WTC11 (cell line): Measurements from ENCODE around the gene PSMD6. TPM values are rescaled to one million over a fixed set of nuclear protein-coding genes. Genes with fewer than 3 reads are reported as not detected.

Source experiments
- ATAC-seq: fragments of 200-7000 bp; cut with Tn5 transposase; 2 replicates; pipeline ENCODE4 v1.10.0; 2021; ENCODE audit warnings: mild to moderate bottlenecking, moderate library complexity
- CTCF ChIA-PET: fragments of 300-600 bp; sonication (Branson Sonifier 250); formaldehyde crosslinking; loops from one replicate; lab custom pipeline; 2021; ENCODE audit warnings: antibody characterized with exemption; lab: Charles Lee
- POLR2A ChIA-PET: fragments of 350-600 bp; sonication (Branson Sonifier 250); formaldehyde crosslinking; loops from one replicate; lab custom pipeline; 2021; ENCODE audit warnings: antibody characterized with exemption; lab: Charles Lee
- DNase-seq: peaks from one replicate; pipeline ENCODE4 v3.0.0; 2021; ENCODE audit warnings: low spot score
- H3K27ac Mint-ChIP-seq: 2 replicates; pipeline ENCODE4 v1.8.0; 2021; ENCODE audit warnings: mixed read lengths
- H3K27me3 Mint-ChIP-seq: 2 replicates; pipeline ENCODE4 v1.8.0; 2021; ENCODE audit warnings: low read depth, mild to moderate bottlenecking, moderate library complexity, mixed read lengths
- H3K36me3 Mint-ChIP-seq: 2 replicates; pipeline ENCODE4 v1.8.0; 2021; ENCODE audit warnings: mixed read lengths
- H3K4me1 Mint-ChIP-seq: 2 replicates; pipeline ENCODE4 v1.8.0; 2022; ENCODE audit warnings: mixed read lengths
- H3K4me3 Mint-ChIP-seq: 2 replicates; pipeline ENCODE4 v1.8.0; 2021; ENCODE audit warnings: mild to moderate bottlenecking, moderate library complexity, mixed read lengths
- H3K9me3 Mint-ChIP-seq: 2 replicates; pipeline ENCODE4 v1.8.0; 2021; ENCODE audit warnings: mixed read lengths
- EMX1 ChIP-seq: fragments of 250-450 bp; sonication (Bioruptor Pico); IDR thresholded peaks from 2 replicates; pipeline ENCODE4 v1.8.0; 2021; ENCODE audit warnings: mild to moderate bottlenecking
- MXD4 ChIP-seq: fragments of 250-450 bp; sonication (Bioruptor Pico); IDR thresholded peaks from 2 replicates; pipeline ENCODE4 v1.8.0; 2021; ENCODE audit warnings: mild to moderate bottlenecking, moderate library complexity, borderline replicate concordance
- NR3C1 ChIP-seq: sonication (generic); formaldehyde crosslinking; conservative IDR thresholded peaks from 2 replicates; pipeline ENCODE4 v1.8.1; 2023; ENCODE audit warnings: low read depth, mild to moderate bottlenecking, missing genetic modification reagents
- SOX15 ChIP-seq: fragments of 250-450 bp; sonication (Bioruptor Pico); IDR thresholded peaks from 2 replicates; pipeline ENCODE4 v1.9.0; 2021; ENCODE audit warnings: mild to moderate bottlenecking
- TCF7 ChIP-seq: sonication (generic); formaldehyde crosslinking; IDR thresholded peaks from 2 replicates; pipeline ENCODE4 v1.8.0; 2022; ENCODE audit warnings: mild to moderate bottlenecking, low read depth, missing genetic modification reagents, moderate library complexity
- TEAD1 ChIP-seq: sonication (generic); formaldehyde crosslinking; IDR thresholded peaks from 2 replicates; pipeline ENCODE4 v1.8.0; 2022; ENCODE audit warnings: mild to moderate bottlenecking, missing genetic modification reagents
- ZNF263 ChIP-seq: sonication (generic); formaldehyde crosslinking; IDR thresholded peaks from 2 replicates; pipeline ENCODE4 v1.8.1; 2022; ENCODE audit warnings: low read depth, mild to moderate bottlenecking, moderate library complexity, missing genetic modification reagents
- ZNF396 ChIP-seq: fragments of 250-450 bp; sonication (Bioruptor Pico); IDR thresholded peaks from 2 replicates; pipeline ENCODE4 v1.8.0; 2021; ENCODE audit warnings: mild to moderate bottlenecking, moderate library complexity, borderline replicate concordance
- total RNA-seq: library from RNA; stranded (reverse); gene quantifications from 3 replicates; pipeline ENCODE4 v1.2.3, GENCODE V29; 2021
- TF ChIP-seq, protein P1 (sequence below): sonication (generic); formaldehyde crosslinking; IDR thresholded peaks from 2 replicates; pipeline ENCODE4 v1.8.1; 2023; ENCODE audit warnings: mild to moderate bottlenecking, missing genetic modification reagents
- TF ChIP-seq, protein P2 (sequence below): sonication (generic); formaldehyde crosslinking; IDR thresholded peaks from 2 replicates; pipeline ENCODE4 v1.8.0; 2023; ENCODE audit warnings: mild to moderate bottlenecking, missing genetic modification reagents
- TF ChIP-seq, protein P3 (sequence below): sonication (generic); formaldehyde crosslinking; IDR thresholded peaks from 2 replicates; pipeline ENCODE4 v1.8.1; 2023; ENCODE audit warnings: mild to moderate bottlenecking, missing genetic modification reagents, moderate library complexity
- TF ChIP-seq, protein P4 (sequence below): sonication (generic); formaldehyde crosslinking; IDR thresholded peaks from 2 replicates; pipeline ENCODE4 v1.8.1; 2023; ENCODE audit warnings: mild to moderate bottlenecking, missing genetic modification reagents
- TF ChIP-seq, protein P5 (sequence below): sonication (generic); formaldehyde crosslinking; IDR thresholded peaks from 2 replicates; pipeline ENCODE4 v1.8.1; 2022; ENCODE audit warnings: low read depth, missing genetic modification reagents, borderline replicate concordance
- TF ChIP-seq, protein P6 (sequence below): fragments of 200-600 bp; IDR thresholded peaks from 2 replicates; pipeline ENCODE4 v1.8.0; 2022; ENCODE audit warnings: antibody characterized with exemption
- TF ChIP-seq, protein P7 (sequence below): sonication (generic); formaldehyde crosslinking; IDR thresholded peaks from 2 replicates; pipeline ENCODE4 v1.8.0; 2022; ENCODE audit warnings: missing genetic modification reagents

Gene PSMD6
- total RNA-seq, 1 experiment from 2014 or later = 105 TPM

DNA sequence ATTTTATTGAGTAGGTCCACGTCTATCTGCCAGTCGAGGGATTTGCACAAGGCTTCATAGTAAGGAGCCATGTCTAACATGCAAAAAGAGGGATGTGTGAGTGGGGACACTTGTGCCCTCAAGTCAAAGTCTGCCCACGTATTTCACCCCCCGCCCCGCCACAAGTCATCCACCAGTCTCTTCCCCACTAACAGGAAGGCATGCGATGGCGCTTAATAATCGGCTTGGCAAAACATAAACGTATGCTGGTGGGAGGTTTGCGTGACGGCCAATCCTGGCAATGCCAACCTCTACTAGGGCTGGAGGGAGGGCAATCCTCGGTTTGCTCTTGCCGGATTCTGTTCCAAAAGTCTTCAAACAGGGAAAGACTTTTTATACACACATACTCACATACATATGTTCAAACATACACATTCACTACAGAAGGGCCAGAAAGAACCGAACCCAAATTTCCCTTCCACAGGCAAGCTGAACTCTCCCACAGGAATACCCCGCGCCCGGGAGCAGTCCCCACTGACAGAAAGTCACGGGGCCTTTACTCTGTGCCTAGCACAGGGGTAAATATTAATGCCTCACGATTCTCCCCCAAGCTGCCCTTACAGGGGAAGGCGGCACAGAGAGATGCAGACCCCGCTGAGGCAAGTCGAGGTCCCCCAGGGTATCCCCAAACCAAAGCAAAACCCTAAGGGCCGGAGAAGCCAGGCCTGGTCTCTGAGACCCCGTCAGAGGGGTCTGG is 675 bp downstream of the PSMD6 start:
- ChIA-PET POLR2A (interaction anchor here (0.6 kb wide), 1 partner anchor 84 kb away, joined by 3 read pairs; no protein-coding TSS in a partner anchor), CTCF (interaction anchor here (0.6 to 1.9 kb wide), 9 partner anchors 14 to 462 kb away, joined by 3 to 6 read pairs (median 3); no protein-coding TSS in a partner anchor)
- Mint-ChIP-seq H3K4me3 (peak overlapping the region; percentile 88), H3K4me1 (peaks cover 13% of the 10 kb centered on the region), H3K36me3 (peaks cover 36% of the 10 kb centered on the region), H3K27ac (peak overlapping the region; percentile 27; the same call in 1 of the 2 replicates), H3K9me3 (no peaks in the 10 kb centered on the region), H3K27me3 (no peaks in the 10 kb centered on the region)
- DNase-seq (no peak), ATAC-seq (no peak)
- no peak for TF ChIP-seq EMX1 (CRISPR knock-in tag)
- TF ChIP-seq, protein P1, sequence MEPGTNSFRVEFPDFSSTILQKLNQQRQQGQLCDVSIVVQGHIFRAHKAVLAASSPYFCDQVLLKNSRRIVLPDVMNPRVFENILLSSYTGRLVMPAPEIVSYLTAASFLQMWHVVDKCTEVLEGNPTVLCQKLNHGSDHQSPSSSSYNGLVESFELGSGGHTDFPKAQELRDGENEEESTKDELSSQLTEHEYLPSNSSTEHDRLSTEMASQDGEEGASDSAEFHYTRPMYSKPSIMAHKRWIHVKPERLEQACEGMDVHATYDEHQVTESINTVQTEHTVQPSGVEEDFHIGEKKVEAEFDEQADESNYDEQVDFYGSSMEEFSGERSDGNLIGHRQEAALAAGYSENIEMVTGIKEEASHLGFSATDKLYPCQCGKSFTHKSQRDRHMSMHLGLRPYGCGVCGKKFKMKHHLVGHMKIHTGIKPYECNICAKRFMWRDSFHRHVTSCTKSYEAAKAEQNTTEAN = no peak
- TF ChIP-seq ZNF263 (CRISPR knock-in tag) = no peak
- TF ChIP-seq, protein P2, sequence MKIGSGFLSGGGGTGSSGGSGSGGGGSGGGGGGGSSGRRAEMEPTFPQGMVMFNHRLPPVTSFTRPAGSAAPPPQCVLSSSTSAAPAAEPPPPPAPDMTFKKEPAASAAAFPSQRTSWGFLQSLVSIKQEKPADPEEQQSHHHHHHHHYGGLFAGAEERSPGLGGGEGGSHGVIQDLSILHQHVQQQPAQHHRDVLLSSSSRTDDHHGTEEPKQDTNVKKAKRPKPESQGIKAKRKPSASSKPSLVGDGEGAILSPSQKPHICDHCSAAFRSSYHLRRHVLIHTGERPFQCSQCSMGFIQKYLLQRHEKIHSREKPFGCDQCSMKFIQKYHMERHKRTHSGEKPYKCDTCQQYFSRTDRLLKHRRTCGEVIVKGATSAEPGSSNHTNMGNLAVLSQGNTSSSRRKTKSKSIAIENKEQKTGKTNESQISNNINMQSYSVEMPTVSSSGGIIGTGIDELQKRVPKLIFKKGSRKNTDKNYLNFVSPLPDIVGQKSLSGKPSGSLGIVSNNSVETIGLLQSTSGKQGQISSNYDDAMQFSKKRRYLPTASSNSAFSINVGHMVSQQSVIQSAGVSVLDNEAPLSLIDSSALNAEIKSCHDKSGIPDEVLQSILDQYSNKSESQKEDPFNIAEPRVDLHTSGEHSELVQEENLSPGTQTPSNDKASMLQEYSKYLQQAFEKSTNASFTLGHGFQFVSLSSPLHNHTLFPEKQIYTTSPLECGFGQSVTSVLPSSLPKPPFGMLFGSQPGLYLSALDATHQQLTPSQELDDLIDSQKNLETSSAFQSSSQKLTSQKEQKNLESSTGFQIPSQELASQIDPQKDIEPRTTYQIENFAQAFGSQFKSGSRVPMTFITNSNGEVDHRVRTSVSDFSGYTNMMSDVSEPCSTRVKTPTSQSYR (CRISPR knock-in tag) = no peak
- no peak for TF ChIP-seq NR3C1 (CRISPR knock-in tag)
- TF ChIP-seq, protein P3, sequence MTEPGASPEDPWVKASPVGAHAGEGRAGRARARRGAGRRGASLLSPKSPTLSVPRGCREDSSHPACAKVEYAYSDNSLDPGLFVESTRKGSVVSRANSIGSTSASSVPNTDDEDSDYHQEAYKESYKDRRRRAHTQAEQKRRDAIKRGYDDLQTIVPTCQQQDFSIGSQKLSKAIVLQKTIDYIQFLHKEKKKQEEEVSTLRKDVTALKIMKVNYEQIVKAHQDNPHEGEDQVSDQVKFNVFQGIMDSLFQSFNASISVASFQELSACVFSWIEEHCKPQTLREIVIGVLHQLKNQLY (CRISPR knock-in tag) = no peak
- TF ChIP-seq, protein P4, sequence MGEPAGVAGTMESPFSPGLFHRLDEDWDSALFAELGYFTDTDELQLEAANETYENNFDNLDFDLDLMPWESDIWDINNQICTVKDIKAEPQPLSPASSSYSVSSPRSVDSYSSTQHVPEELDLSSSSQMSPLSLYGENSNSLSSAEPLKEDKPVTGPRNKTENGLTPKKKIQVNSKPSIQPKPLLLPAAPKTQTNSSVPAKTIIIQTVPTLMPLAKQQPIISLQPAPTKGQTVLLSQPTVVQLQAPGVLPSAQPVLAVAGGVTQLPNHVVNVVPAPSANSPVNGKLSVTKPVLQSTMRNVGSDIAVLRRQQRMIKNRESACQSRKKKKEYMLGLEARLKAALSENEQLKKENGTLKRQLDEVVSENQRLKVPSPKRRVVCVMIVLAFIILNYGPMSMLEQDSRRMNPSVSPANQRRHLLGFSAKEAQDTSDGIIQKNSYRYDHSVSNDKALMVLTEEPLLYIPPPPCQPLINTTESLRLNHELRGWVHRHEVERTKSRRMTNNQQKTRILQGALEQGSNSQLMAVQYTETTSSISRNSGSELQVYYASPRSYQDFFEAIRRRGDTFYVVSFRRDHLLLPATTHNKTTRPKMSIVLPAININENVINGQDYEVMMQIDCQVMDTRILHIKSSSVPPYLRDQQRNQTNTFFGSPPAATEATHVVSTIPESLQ (CRISPR knock-in tag) = no peak
- no peak for TF ChIP-seq TEAD1
- no peak for TF ChIP-seq ZNF396
- TF ChIP-seq, protein P5, sequence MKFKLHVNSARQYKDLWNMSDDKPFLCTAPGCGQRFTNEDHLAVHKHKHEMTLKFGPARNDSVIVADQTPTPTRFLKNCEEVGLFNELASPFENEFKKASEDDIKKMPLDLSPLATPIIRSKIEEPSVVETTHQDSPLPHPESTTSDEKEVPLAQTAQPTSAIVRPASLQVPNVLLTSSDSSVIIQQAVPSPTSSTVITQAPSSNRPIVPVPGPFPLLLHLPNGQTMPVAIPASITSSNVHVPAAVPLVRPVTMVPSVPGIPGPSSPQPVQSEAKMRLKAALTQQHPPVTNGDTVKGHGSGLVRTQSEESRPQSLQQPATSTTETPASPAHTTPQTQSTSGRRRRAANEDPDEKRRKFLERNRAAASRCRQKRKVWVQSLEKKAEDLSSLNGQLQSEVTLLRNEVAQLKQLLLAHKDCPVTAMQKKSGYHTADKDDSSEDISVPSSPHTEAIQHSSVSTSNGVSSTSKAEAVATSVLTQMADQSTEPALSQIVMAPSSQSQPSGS (CRISPR knock-in tag) = no peak
- TF ChIP-seq, protein P6, sequence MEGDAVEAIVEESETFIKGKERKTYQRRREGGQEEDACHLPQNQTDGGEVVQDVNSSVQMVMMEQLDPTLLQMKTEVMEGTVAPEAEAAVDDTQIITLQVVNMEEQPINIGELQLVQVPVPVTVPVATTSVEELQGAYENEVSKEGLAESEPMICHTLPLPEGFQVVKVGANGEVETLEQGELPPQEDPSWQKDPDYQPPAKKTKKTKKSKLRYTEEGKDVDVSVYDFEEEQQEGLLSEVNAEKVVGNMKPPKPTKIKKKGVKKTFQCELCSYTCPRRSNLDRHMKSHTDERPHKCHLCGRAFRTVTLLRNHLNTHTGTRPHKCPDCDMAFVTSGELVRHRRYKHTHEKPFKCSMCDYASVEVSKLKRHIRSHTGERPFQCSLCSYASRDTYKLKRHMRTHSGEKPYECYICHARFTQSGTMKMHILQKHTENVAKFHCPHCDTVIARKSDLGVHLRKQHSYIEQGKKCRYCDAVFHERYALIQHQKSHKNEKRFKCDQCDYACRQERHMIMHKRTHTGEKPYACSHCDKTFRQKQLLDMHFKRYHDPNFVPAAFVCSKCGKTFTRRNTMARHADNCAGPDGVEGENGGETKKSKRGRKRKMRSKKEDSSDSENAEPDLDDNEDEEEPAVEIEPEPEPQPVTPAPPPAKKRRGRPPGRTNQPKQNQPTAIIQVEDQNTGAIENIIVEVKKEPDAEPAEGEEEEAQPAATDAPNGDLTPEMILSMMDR = no peak
- TF ChIP-seq SOX15 = no peak
- no peak for TF ChIP-seq TCF7 (CRISPR knock-in tag)
- TF ChIP-seq, protein P7, sequence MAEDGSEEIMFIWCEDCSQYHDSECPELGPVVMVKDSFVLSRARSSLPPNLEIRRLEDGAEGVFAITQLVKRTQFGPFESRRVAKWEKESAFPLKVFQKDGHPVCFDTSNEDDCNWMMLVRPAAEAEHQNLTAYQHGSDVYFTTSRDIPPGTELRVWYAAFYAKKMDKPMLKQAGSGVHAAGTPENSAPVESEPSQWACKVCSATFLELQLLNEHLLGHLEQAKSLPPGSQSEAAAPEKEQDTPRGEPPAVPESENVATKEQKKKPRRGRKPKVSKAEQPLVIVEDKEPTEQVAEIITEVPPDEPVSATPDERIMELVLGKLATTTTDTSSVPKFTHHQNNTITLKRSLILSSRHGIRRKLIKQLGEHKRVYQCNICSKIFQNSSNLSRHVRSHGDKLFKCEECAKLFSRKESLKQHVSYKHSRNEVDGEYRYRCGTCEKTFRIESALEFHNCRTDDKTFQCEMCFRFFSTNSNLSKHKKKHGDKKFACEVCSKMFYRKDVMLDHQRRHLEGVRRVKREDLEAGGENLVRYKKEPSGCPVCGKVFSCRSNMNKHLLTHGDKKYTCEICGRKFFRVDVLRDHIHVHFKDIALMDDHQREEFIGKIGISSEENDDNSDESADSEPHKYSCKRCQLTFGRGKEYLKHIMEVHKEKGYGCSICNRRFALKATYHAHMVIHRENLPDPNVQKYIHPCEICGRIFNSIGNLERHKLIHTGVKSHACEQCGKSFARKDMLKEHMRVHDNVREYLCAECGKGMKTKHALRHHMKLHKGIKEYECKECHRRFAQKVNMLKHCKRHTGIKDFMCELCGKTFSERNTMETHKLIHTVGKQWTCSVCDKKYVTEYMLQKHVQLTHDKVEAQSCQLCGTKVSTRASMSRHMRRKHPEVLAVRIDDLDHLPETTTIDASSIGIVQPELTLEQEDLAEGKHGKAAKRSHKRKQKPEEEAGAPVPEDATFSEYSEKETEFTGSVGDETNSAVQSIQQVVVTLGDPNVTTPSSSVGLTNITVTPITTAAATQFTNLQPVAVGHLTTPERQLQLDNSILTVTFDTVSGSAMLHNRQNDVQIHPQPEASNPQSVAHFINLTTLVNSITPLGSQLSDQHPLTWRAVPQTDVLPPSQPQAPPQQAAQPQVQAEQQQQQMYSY (CRISPR knock-in tag) = no peak
- no peak for TF ChIP-seq MXD4
